GM19025 (cell line): ENCODE data around the gene ZNF783.
"Not testable (repeated sequence)": the region's sequence is repeated elsewhere in the genome, so short reads cannot be mapped to it uniquely, and the experiment has no call there.

ENCODE experiments used
- ATAC-seq: cut with Tn5 transposase; IDR thresholded peaks from one replicate; pipeline ENCODE4 v1.9.1; 2021; ENCODE audit warnings: mild to moderate bottlenecking, low read depth, moderate library complexity; ENCODE audit not compliant: unreplicated experiment

ZNF783 gene

DNA sequence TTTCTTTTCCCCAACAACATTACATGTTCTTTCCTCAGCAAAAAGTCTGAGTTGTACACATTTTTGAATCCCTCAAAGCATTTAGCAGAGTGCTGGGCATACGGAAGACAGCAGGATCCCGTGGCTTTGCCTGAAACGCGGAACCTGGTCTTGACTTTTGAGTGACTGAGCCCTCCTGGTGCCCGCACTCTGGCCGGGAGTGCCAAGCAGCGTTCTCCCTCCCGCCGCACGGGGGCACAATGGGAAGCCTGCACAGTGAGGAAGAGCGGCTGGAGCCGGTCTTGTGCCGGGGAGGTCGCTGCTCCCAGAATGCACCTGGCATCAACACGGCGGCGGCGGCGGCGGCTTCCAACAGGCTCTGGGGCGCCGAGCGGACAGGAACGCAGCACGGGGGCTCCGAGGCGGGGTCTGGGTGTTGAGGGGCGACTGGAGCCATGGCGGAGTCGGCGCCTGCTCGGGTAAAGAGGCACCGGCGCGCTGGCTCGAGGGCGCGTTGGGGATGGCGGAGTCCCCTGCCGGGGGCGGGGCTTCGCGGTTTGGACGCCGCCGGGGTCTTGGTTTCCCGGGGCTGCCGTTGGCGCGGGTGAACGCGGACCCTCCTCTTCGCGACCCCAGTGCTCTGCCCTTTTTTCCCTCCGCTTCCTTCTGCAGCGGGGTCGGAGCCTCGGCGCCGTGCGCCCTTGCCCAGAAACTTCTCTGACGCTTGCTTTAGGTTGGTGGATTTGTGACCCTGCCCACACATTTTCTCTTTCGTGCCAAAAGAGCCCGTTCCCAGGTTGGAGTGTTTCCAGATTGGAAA lies 22.5 kb upstream of the ZNF783 start, which contains the start of gene ZNF212:
ZNF212 (plus strand) TSS at position 307 of the 799 bp plus-strand sequence; CDS start at position 435, 128 bp downstream.
- peak; percentile 98 for ATAC-seq

DNA sequence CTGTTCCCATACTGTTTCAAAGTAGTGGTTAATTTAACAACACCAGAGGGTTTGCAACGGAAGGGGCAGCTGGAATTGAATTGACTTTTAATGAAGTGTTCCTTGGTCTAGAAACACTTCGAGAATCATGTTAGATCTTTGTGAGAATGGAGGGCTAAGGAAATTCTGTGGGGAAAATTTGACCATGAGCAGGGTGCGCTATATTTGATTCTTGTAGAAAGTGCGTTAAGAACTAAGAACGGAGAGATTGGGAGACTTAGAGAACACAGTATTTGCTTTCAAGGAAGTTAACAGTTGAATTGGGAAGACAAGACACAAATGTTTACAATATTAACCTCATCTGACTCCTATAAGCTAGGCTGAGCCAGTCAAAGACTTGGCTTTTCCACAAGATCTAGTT lies 21.4 kb upstream of the ZNF783 start:
- no peak for ATAC-seq

GRCh38 chr7:149241696-149242095 lies 20.3 kb upstream of the ZNF783 start:
- ATAC-seq = no peak

DNA sequence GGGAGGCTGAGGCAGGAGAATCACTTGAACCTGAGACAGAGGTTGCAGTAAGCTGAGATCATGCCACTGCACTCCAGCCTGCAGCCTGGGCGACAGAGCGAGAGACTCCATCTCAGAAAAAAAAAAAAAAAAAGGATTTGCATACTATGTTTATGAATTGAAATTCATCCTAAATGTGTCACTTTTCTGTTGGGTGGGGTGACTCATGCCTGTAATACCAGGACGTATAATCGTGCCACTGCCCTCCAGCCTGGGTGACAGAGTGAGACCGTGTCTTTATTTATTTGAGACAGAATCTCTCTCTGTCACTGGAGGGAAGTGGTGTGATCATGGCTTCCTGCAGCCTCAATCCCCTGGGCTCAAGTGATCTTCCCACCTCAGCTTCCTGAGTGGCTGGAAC lies 16.8 kb upstream of the ZNF783 start:
- no peak for ATAC-seq

DNA sequence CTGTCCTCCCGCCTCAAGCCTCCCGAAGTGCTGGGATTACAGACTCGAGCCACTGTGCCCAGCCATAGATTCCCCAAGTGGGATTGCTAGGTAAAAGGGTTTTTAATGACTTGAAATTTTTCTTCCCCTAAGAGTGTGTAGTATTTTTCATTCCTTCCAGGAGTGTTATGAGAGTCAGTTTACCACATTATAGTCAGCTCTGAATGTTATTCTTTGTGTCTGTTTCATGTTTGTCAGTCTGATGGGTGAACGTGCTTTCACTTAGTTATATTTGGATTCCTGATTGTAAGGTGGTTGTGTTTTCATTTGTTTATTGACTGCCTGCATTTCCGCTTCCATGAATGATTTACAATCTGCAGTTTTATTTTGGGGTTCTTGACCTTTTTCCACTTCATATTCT lies 16.3 kb upstream of the ZNF783 start:
- ATAC-seq = no peak

- ATAC-seq = no peak
Measured at GRCh38 chr7:149248777-149249176, 13.2 kb upstream of the ZNF783 start.

GRCh38 chr7:149250151-149250550 lies 11.8 kb upstream of the ZNF783 start:
- not testable (repeated sequence) for ATAC-seq

GRCh38 chr7:149251518-149251917 lies 10.5 kb upstream of the ZNF783 start:
- not testable (repeated sequence) for ATAC-seq

DNA sequence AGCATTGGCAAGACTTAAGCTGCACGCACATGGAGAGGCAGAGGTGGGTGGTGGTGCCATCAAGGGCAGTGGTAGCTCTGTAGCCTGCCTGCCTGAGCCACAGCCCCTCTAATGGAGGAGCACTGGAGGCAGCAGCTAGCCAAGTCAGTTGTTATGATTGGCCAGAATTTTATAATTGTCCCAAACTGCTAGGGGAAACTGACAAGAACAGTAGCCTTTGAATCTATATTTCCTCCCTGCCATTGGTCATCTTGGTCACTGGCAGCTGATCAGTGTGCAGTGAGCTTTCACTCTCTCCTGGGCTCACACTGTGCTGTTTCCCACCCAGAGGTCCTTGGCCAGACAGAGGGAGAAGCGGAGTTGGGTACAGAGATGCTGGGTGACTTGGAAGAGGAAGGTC lies 9.6 kb upstream of the ZNF783 start:
- ATAC-seq = no peak

DNA sequence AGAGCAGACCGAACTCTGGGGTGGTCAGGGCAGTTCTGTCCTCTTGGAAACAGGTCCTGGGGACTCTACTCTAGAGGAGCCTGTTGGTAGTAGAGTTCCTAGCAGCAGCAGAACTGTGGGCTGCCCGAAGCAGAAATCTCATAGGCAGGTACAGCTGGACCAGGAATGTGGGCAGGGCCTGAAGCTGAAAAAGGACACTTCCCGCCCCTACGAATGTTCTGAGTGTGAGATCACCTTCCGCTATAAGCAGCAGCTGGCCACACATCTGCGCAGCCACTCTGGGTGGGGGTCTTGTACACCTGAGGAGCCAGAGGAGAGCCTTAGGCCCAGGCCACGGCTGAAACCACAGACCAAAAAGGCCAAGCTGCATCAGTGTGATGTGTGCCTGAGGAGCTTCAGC lies 8.3 kb upstream of the ZNF783 start:
- no peak for ATAC-seq

DNA sequence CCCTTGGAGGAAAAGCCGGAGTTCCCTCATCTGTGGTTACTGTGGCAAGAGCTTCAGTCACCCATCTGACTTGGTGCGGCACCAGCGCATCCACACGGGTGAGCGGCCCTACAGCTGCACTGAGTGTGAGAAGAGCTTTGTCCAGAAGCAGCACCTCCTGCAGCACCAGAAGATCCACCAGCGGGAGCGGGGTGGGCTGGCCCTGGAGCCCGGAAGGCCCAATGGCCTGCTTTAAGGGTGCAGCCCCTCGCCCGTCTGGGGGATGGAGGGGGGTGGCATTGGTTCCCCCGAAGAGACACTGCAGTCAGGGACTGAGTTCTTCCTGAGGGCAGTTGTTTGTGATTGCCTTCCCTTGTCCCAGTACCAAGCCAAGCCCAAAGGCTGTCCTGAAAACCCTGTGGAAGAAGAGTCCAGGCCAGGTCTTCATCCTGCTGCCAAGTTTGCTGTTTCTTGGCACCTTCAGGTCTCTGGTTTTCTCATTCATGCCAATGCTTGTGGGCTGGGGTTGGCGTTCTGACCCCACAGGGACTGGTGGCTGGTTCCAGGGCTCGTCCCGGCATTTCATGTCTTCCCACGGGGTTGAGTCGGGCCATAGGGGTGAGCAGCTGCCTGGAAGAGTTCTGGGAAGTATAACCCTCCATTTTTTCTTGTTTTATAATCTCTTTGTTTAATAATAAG lies 7.7 kb upstream of the ZNF783 start:
- ATAC-seq = no peak

DNA sequence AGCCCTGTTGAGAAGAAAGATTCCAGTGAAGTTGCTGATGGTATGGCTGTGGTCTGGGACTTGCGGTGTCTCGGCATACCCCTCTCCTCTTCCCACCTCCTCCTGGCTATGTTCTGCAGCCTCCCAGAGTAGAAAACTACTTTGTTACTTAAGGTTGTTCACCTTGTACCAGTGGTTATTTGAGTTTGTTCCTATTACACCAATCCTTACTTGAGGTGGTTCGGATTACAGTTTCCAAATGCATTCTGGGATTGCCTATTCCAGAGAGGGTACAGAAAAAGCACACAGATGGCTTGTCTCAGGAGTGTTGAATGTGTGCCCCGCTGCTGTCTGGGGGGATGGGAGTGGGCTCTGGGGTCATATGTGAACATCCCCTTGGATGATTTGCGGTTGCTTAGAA lies 6.8 kb upstream of the ZNF783 start:
- ATAC-seq = no peak

DNA sequence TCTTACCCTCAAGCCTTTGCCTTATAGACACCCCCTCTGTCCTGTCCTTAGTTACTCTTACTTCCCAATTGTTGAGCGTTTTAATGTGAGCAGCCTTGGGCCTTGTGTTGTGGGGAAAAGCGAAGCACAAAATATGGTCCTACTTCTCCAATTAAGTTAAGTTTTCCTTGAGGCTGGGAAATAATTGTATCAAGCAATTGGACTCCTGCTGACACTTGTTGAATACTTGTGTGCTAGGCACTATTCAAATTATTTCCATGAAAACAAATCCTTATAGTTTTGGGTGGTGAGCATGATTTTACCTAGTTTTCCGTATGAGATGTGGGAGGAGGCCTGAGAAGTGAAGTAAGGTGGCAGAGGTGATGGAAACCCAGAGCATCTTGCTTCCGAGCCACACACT lies 5.4 kb upstream of the ZNF783 start:
- ATAC-seq = no peak

DNA sequence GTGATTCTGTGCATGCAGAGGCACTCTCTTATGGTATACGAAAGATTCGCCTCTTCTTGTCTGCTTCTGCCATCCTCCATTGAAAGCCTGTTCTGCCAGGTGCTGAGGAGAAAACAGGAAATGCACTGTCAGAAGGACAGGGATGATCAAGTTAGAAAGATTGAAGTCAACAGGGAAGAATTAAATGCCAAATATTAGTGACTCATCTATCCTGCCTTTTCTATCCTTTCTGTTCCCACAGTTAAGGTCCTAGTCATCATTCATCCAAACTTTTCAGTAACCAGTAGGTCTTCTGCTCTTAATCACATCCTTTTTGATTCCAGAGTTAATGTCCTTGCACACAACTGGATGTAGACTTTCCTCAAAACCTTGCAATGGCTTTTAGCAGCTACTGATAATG lies 4.8 kb upstream of the ZNF783 start:
- no peak for ATAC-seq

- ATAC-seq = no peak
Measured at GRCh38 chr7:149261316-149261828, 624 bp upstream of the ZNF783 start.

- ATAC-seq = no peak
Measured at GRCh38 chr7:149266451-149266850, 4.5 kb downstream of the ZNF783 start.

DNA sequence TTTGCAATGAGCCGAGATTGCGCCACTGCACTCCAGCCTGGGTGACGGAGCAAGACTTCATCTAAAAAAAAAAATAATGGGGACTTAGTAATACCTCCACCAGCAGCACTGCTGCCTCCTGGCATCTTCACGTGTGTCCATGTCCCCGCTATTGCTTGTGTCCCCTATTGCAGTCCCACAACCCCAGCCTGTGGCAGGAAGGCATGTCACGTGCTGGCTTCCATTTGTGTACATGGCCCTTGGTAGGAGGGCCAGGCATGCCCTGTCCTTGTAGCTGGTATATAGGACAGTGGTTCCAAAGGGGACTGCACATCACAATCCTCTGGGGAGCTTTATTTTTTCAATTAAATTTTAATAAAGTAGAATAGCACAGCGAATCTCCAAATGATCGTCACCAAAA lies 5.7 kb downstream of the ZNF783 start:
- ATAC-seq = no peak

DNA sequence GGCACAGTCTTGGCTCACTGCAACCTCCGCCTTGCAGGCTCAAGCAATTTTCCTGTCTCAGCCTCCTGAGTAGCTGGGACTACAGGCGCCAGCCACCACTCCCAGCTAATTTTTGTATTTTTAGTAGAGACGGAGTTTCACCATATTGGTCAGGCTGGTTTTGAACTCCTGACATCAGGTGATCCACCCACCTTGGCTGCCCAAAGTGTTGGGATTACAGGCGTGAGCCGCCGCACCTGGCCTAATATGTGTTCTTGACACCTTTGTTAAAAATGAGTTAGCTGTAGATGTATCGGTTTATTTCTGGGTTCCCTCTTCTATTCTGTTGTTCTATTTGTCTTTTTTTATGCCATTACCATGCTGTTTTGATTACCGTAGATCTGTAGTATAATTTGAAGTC lies 12.4 kb downstream of the ZNF783 start:
- ATAC-seq = not testable (repeated sequence)

- ATAC-seq = no peak
Measured at GRCh38 chr7:149277871-149278270, 15.9 kb downstream of the ZNF783 start.

DNA sequence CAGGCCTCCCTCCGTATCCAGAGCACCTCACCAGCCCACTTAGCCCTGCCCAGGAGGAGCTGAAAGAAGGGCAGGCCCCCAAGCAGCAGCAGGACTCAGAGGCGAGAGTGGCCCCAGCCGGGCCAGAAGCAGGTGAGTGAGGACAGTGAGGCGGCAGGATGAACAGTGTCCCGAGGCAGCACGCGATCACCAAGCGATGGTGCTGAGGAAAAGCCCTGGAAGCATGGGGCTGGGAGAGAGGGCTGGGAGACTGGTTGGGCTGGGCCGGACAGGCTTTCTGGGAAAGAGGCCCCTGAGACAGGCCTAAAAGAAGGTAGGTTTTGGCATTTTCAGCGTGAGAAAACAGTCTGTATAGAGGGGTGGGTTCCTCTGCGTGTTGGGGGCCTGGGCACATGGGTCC lies 16.4 kb downstream of the ZNF783 start:
- no peak for ATAC-seq

- no peak for ATAC-seq
Measured at GRCh38 chr7:149279111-149279743, 17.2 kb downstream of the ZNF783 start.
